PFSK-1 (cell line): ENCODE measurements around the gene ATRAID.

Experiments
- POLR2AphosphoS5 ChIP-seq: IDR thresholded peaks from 2 replicates; pipeline ENCODE4 v1.6.1; 2012; ENCODE audit warnings: low read depth, mild to moderate bottlenecking, control low read depth, low read length, moderate library complexity
- SIN3A ChIP-seq: IDR thresholded peaks from 2 replicates; pipeline ENCODE4 v1.6.1; 2012; ENCODE audit warnings: mild to moderate bottlenecking, low read length, moderate library complexity, borderline replicate concordance; ENCODE audit not compliant: insufficient read depth
- TAF1 ChIP-seq: IDR thresholded peaks from 2 replicates; pipeline ENCODE4 v1.6.1; 2012; ENCODE audit warnings: low read length, control low read depth, borderline replicate concordance; ENCODE audit not compliant: insufficient read depth

- TF ChIP-seq TAF1 (no peak), POLR2AphosphoS5 (no peak), SIN3A (no peak)
Measured at GRCh38 chr2:27179344-27180000, 32.4 kb upstream of the ATRAID start.
